Lower leg skin (tissue), 3 donors: ENCODE measurements around the gene BBS5.
"Not testable (repeated sequence)": the region's sequence is repeated elsewhere in the genome, so short reads cannot be mapped to it uniquely, and the experiment has no call there.

ENCODE experiments used
- POLR2A ChIP-seq, 2 donors: fragments of 450-650 bp; IDR thresholded peaks; one replicate each; pipeline ENCODE4 v1.6.1; 2016 to 2017; ENCODE audit warnings: antibody characterized with exemption in 2 of 2, mild to moderate bottlenecking in 1 of 2, moderate library complexity in 1 of 2
- TF ChIP-seq, protein P1 (sequence below), 3 donors: fragments of 450-650 bp; IDR thresholded peaks; one replicate each; pipeline ENCODE4 v1.5.1; 2016; ENCODE audit warnings: antibody characterized with exemption in 3 of 3, mild to moderate bottlenecking in 3 of 3, moderate library complexity in 2 of 3

DNA sequence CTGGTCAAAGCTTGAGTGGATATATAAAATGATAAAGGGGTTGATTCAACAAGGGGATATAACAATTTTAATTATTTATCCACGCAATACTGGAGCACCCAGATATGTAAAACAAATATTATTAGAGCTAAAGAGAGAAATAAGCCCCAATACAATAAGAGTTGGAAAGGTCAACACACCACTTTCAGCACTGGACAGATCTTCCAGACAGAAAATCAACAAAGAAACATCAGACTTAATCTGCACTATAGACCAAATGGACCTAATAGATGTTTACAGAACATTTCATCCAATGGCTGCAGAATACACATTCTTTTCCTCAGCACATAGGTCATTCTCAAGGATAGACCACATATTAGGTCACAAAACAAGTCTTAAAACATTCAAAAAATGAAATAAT lies 45.1 kb upstream of the BBS5 start:
- TF ChIP-seq, protein P1, sequence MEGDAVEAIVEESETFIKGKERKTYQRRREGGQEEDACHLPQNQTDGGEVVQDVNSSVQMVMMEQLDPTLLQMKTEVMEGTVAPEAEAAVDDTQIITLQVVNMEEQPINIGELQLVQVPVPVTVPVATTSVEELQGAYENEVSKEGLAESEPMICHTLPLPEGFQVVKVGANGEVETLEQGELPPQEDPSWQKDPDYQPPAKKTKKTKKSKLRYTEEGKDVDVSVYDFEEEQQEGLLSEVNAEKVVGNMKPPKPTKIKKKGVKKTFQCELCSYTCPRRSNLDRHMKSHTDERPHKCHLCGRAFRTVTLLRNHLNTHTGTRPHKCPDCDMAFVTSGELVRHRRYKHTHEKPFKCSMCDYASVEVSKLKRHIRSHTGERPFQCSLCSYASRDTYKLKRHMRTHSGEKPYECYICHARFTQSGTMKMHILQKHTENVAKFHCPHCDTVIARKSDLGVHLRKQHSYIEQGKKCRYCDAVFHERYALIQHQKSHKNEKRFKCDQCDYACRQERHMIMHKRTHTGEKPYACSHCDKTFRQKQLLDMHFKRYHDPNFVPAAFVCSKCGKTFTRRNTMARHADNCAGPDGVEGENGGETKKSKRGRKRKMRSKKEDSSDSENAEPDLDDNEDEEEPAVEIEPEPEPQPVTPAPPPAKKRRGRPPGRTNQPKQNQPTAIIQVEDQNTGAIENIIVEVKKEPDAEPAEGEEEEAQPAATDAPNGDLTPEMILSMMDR (IDR thresholded peaks at IDR 0.05): not testable (repeated sequence)
- not testable (repeated sequence) for TF ChIP-seq POLR2A (IDR thresholded peaks at IDR 0.05)
